HepG2 (cell line): ENCODE results near the gene CEP120. TPM values are rescaled to one million over a fixed set of nuclear protein-coding genes. Genes with fewer than 3 reads are reported as not detected.

Source experiments
- ARID2 ChIP-seq: sonication (generic); formaldehyde crosslinking; IDR thresholded peaks from 2 replicates; pipeline ENCODE4 v1.8.1; 2022; ENCODE audit warnings: mild to moderate bottlenecking, missing genetic modification reagents, borderline replicate concordance
- HMG20B ChIP-seq: conservative IDR thresholded peaks from 2 replicates; pipeline ENCODE4 v1.6.1; 2016; ENCODE audit warnings: missing genetic modification reagents, missing compliant biosample characterization
- IRF2 ChIP-seq: IDR thresholded peaks from 2 replicates; pipeline ENCODE4 v1.6.1; 2018; ENCODE audit warnings: missing genetic modification reagents, missing compliant biosample characterization
- MLX ChIP-seq: IDR thresholded peaks from 2 replicates; pipeline ENCODE4 v1.6.1; 2016
- NR2F6 ChIP-seq, 2 experiments: IDR thresholded peaks; 2 replicates each; pipeline ENCODE4 v1.6.1; 2016; ENCODE audit warnings: antibody characterized with exemption in 1 of 2, mild to moderate bottlenecking in 1 of 2
- PHB2 ChIP-seq: fragments of 450-650 bp; IDR thresholded peaks from 2 replicates; pipeline ENCODE4 v1.6.1; 2018; ENCODE audit not compliant: partially characterized antibody
- REXO4 ChIP-seq: sonication (generic); formaldehyde crosslinking; IDR thresholded peaks from 2 replicates; pipeline ENCODE4 v1.8.0; 2022; ENCODE audit warnings: missing genetic modification reagents, mild to moderate bottlenecking, borderline replicate concordance
- SRSF1 ChIP-seq: fragments of 200-400 bp; formaldehyde crosslinking; optimal IDR thresholded peaks from 2 replicates; pipeline ENCODE3; 2017; ENCODE audit warnings: mild to moderate bottlenecking, low read depth, low read length, moderate library complexity
- THYN1 ChIP-seq: sonication (generic); formaldehyde crosslinking; IDR thresholded peaks from 2 replicates; pipeline ENCODE4 v1.8.1; 2023; ENCODE audit warnings: low read depth, mild to moderate bottlenecking, moderate library complexity, missing genetic modification reagents, borderline replicate concordance
- TRIM24 ChIP-seq: sonication (generic); formaldehyde crosslinking; IDR thresholded peaks from 2 replicates; pipeline ENCODE4 v1.8.0; 2022; ENCODE audit warnings: mild to moderate bottlenecking, missing genetic modification reagents
- XBP1 ChIP-seq: sonication (generic); formaldehyde crosslinking; IDR thresholded peaks from 2 replicates; pipeline ENCODE4 v1.5.0; 2020; ENCODE audit warnings: missing genetic modification reagents
- ZBTB26 ChIP-seq: IDR thresholded peaks from 2 replicates; pipeline ENCODE4 v1.6.1; 2016; ENCODE audit warnings: missing compliant biosample characterization, missing genetic modification reagents, borderline replicate concordance
- ZBTB43 ChIP-seq: sonication (generic); formaldehyde crosslinking; conservative IDR thresholded peaks from 2 replicates; pipeline ENCODE4 v1.4.0; 2020; ENCODE audit warnings: missing genetic modification reagents
- ZMYM4 ChIP-seq: sonication (generic); formaldehyde crosslinking; IDR thresholded peaks from 2 replicates; pipeline ENCODE4 v1.8.1; 2023; ENCODE audit warnings: mild to moderate bottlenecking, missing genetic modification reagents
- ZNF512 ChIP-seq: sonication (generic); formaldehyde crosslinking; IDR thresholded peaks from 2 replicates; pipeline ENCODE4 v1.4.0; 2020; ENCODE audit warnings: mild to moderate bottlenecking, missing genetic modification reagents
- ZNF574 ChIP-seq: sonication (generic); formaldehyde crosslinking; IDR thresholded peaks from 2 replicates; pipeline ENCODE4 v1.4.0; 2020; ENCODE audit warnings: missing genetic modification reagents
- ZNF672 ChIP-seq: sonication (generic); formaldehyde crosslinking; IDR thresholded peaks from 2 replicates; pipeline ENCODE4 v1.8.1; 2022; ENCODE audit warnings: missing genetic modification reagents
- ZNF713 ChIP-seq: sonication (generic); formaldehyde crosslinking; IDR thresholded peaks from 2 replicates; pipeline ENCODE4 v1.4.0; 2020; ENCODE audit warnings: mild to moderate bottlenecking, missing genetic modification reagents
- ZNF740 ChIP-seq: sonication (generic); formaldehyde crosslinking; IDR thresholded peaks from 2 replicates; pipeline ENCODE4 v1.4.0; 2020; ENCODE audit warnings: missing genetic modification reagents
- ZNF761 ChIP-seq: sonication (generic); formaldehyde crosslinking; conservative IDR thresholded peaks from 2 replicates; pipeline ENCODE4 v1.4.0; 2020; ENCODE audit warnings: mild to moderate bottlenecking, missing genetic modification reagents
- ZSCAN12 ChIP-seq: sonication (generic); formaldehyde crosslinking; IDR thresholded peaks from 2 replicates; pipeline ENCODE4 v1.9.0; 2021; ENCODE audit warnings: mild to moderate bottlenecking, missing genetic modification reagents
- polyA plus RNA-seq, 8 experiments: library from polyadenylated mRNA; depleted of rRNA in 3 of 8; stranded (reverse) in 7 of 8; unstranded in 1 of 8; fragments of >200 nt; fragmentation: Illumina TruSeq in 4 of 8; extraction: Trizol in 4 of 8; gene quantifications; 2 replicates each; pipeline versions ENCODE4 v1.2.1 to v1.2.3, GENCODE V29; 2011 to 2016; ENCODE audit warnings: low read depth in 4 of 8, missing spikeins in 1 of 8, mixed read lengths in 1 of 8; ENCODE audit not compliant: insufficient read depth in 1 of 8
- total RNA-seq, 5 experiments: library from RNA; depleted of rRNA; stranded (reverse); fragments of >200 nt; fragmentation: Illumina TruSeq; extraction: Trizol; gene quantifications; 2 replicates each; pipeline ENCODE4 v1.2.3, GENCODE V29; 2016; ENCODE audit warnings: low read depth in 1 of 5

The CEP120 gene
- total and polyA plus RNA-seq, 2 of the 13 experiments (the other 11 are each of a cell fraction or from before 2014, with no cell fraction given), result 8.0 to 14.7 TPM

- TF ChIP-seq ZNF574 (peak; percentile 100), ZBTB26 (CRISPR knock-in tag) (peak; percentile 81; the same call in 1 of the 2 replicates), ARID2 (CRISPR knock-in tag) (0 out of 2 replicates have a peak, but pooled peaks have one; percentile 43), ZMYM4 (CRISPR knock-in tag) (peak; percentile 100), ZSCAN12 (CRISPR knock-in tag) (no peak), ZNF740 (CRISPR knock-in tag) (no peak), REXO4 (CRISPR knock-in tag) (no peak), NR2F6 (IDR thresholded peaks at IDR 0.05) (no peak), NR2F6 (CRISPR knock-in tag; IDR thresholded peaks at IDR 0.05) (peak; percentile 47; the same call in 1 of the 2 replicates), ZBTB43 (CRISPR knock-in tag) (peak; percentile 68; the same call in 1 of the 2 replicates), SRSF1 (no peak), HMG20B (CRISPR knock-in tag) (no peak), TRIM24 (0 out of 2 replicates have a peak, but pooled peaks have one; percentile 65), MLX (CRISPR knock-in tag) (no peak), IRF2 (CRISPR knock-in tag) (peak; percentile 95), ZNF672 (no peak), ZNF713 (no peak), XBP1 (CRISPR knock-in tag) (no peak), ZNF512 (CRISPR knock-in tag) (peak; percentile 47; the same call in 1 of the 2 replicates), PHB2 (no peak), THYN1 (CRISPR knock-in tag) (no peak), ZNF761 (CRISPR knock-in tag) (peak; percentile 7; the same call in 1 of the 2 replicates)
Observed at GRCh38 chr5:123423278-123424149, at the start of gene CEP120 (continued).
